HepG2 (cell line): ENCODE data around the gene PPP2R5C. TPM values are rescaled to one million over a fixed set of nuclear protein-coding genes. Genes with fewer than 3 reads are reported as not detected.

ENCODE experiments used
- ARNT2 ChIP-seq: sonication (generic); formaldehyde crosslinking; IDR thresholded peaks from 2 replicates; pipeline ENCODE4 v1.8.0; 2022; ENCODE audit warnings: mild to moderate bottlenecking, low read depth, missing genetic modification reagents, moderate library complexity
- ATF7 ChIP-seq, 2 experiments: fragments of 450-650 bp in 1 of 2; sonication (generic) in 1 of 2; formaldehyde crosslinking in 1 of 2; IDR thresholded peaks; 2 replicates each; pipeline versions ENCODE4 v1.4.0 to v1.6.1; 2016 to 2020; ENCODE audit warnings: antibody characterized with exemption in 1 of 2, mild to moderate bottlenecking in 1 of 2, missing genetic modification reagents in 1 of 2
- CBX5 ChIP-seq: sonication (generic); formaldehyde crosslinking; IDR thresholded peaks from 2 replicates; pipeline ENCODE4 v1.4.0; 2020; ENCODE audit warnings: missing genetic modification reagents, borderline replicate concordance
- CREM ChIP-seq, 2 experiments: sonication (generic) in 1 of 2; formaldehyde crosslinking in 1 of 2; IDR thresholded peaks; 2 replicates each; pipeline versions ENCODE4 v1.4.0 to v1.6.1; 2016 to 2020; ENCODE audit warnings: antibody characterized with exemption in 1 of 2, mild to moderate bottlenecking in 1 of 2, missing genetic modification reagents in 1 of 2
- ELF1 ChIP-seq: sonication (generic); formaldehyde crosslinking; IDR thresholded peaks from 2 replicates; pipeline ENCODE4 v1.4.0; 2020; ENCODE audit warnings: missing genetic modification reagents
- GTF2F1 ChIP-seq: fragments of 150-350 bp; IDR thresholded peaks from 2 replicates; pipeline ENCODE4 v1.6.1; 2014; ENCODE audit warnings: low read length
- HNRNPK ChIP-seq: fragments of 200-400 bp; formaldehyde crosslinking; IDR thresholded peaks from 2 replicates; pipeline ENCODE4 v1.6.1; 2018; ENCODE audit warnings: low read length, low read depth, moderate library complexity, mild to moderate bottlenecking; ENCODE audit not compliant: poor library complexity, severe bottlenecking
- HOXA5 ChIP-seq: sonication (generic); formaldehyde crosslinking; IDR thresholded peaks from 2 replicates; pipeline ENCODE4 v1.4.0; 2020; ENCODE audit warnings: missing genetic modification reagents
- MAFG ChIP-seq: sonication (generic); formaldehyde crosslinking; IDR thresholded peaks from 2 replicates; pipeline ENCODE4 v1.5.1; 2020; ENCODE audit warnings: mild to moderate bottlenecking, missing genetic modification reagents
- MIXL1 ChIP-seq: IDR thresholded peaks from 2 replicates; pipeline ENCODE4 v1.6.1; 2016
- NFKBIZ ChIP-seq: IDR thresholded peaks from 2 replicates; pipeline ENCODE4 v1.6.1; 2018; ENCODE audit warnings: missing genetic modification reagents, missing compliant biosample characterization
- NFRKB ChIP-seq: fragments of 450-650 bp; IDR thresholded peaks from 2 replicates; pipeline ENCODE4 v1.6.1; 2017
- NKX3-1 ChIP-seq: sonication (generic); formaldehyde crosslinking; IDR thresholded peaks from 2 replicates; pipeline ENCODE4 v1.5.0; 2020; ENCODE audit warnings: missing genetic modification reagents
- SMARCC2 ChIP-seq: fragments of 450-650 bp; IDR thresholded peaks from 2 replicates; pipeline ENCODE4 v1.6.1; 2017; ENCODE audit warnings: antibody characterized with exemption, mild to moderate bottlenecking
- TCF12 ChIP-seq, 2 experiments: fragments of 450-650 bp in 1 of 2; sonication (generic) in 1 of 2; formaldehyde crosslinking in 1 of 2; IDR thresholded peaks; 2 replicates each; pipeline versions ENCODE4 v1.6.1 to v1.8.0; 2017 to 2022; ENCODE audit warnings: antibody characterized with exemption in 1 of 2, mild to moderate bottlenecking in 1 of 2, missing genetic modification reagents in 1 of 2, moderate library complexity in 1 of 2
- ZNF510 ChIP-seq: sonication (generic); formaldehyde crosslinking; IDR thresholded peaks from 2 replicates; pipeline ENCODE4 v1.4.0; 2020; ENCODE audit warnings: low read depth, mild to moderate bottlenecking, missing genetic modification reagents
- ZNF660 ChIP-seq: sonication (generic); formaldehyde crosslinking; IDR thresholded peaks from 2 replicates; pipeline ENCODE4 v1.5.1; 2020; ENCODE audit warnings: mild to moderate bottlenecking, low read depth, missing genetic modification reagents, borderline replicate concordance
- ZNF724P ChIP-seq: sonication (generic); formaldehyde crosslinking; IDR thresholded peaks from 2 replicates; pipeline ENCODE4 v1.8.0; 2022; ENCODE audit warnings: missing genetic modification reagents, borderline replicate concordance
- ZNF773 ChIP-seq: sonication (generic); formaldehyde crosslinking; IDR thresholded peaks from 2 replicates; pipeline ENCODE4 v1.4.0; 2020; ENCODE audit warnings: missing genetic modification reagents, borderline replicate concordance
- ZNF879 ChIP-seq: sonication (generic); formaldehyde crosslinking; IDR thresholded peaks from 2 replicates; pipeline ENCODE4 v1.8.1; 2023; ENCODE audit warnings: missing genetic modification reagents
- polyA plus RNA-seq, 8 experiments: library from polyadenylated mRNA; depleted of rRNA in 3 of 8; stranded (reverse) in 7 of 8; unstranded in 1 of 8; fragments of >200 nt; fragmentation: Illumina TruSeq in 4 of 8; extraction: Trizol in 4 of 8; gene quantifications; 2 replicates each; pipeline versions ENCODE4 v1.2.1 to v1.2.3, GENCODE V29; 2011 to 2016; ENCODE audit warnings: low read depth in 4 of 8, missing spikeins in 1 of 8, mixed read lengths in 1 of 8; ENCODE audit not compliant: insufficient read depth in 1 of 8
- total RNA-seq, 5 experiments: library from RNA; depleted of rRNA; stranded (reverse); fragments of >200 nt; fragmentation: Illumina TruSeq; extraction: Trizol; gene quantifications; 2 replicates each; pipeline ENCODE4 v1.2.3, GENCODE V29; 2016; ENCODE audit warnings: low read depth in 1 of 5
- TF ChIP-seq, protein P1 (sequence below): sonication (generic); formaldehyde crosslinking; IDR thresholded peaks from 2 replicates; pipeline ENCODE4 v1.8.0; 2022; ENCODE audit warnings: mild to moderate bottlenecking, missing genetic modification reagents, borderline replicate concordance
- TF ChIP-seq, protein P2 (sequence below): sonication (generic); formaldehyde crosslinking; IDR thresholded peaks from 2 replicates; pipeline ENCODE4 v1.4.0; 2020; ENCODE audit warnings: missing genetic modification reagents
- TF ChIP-seq, protein P3 (sequence below): sonication (generic); formaldehyde crosslinking; IDR thresholded peaks from 2 replicates; pipeline ENCODE4 v1.8.1; 2023; ENCODE audit warnings: missing genetic modification reagents, inconsistent platforms, borderline replicate concordance
- TF ChIP-seq, protein P4 (sequence below): sonication (generic); formaldehyde crosslinking; IDR thresholded peaks from 2 replicates; pipeline ENCODE4 v1.5.1; 2020; ENCODE audit warnings: missing genetic modification reagents, mild to moderate bottlenecking, borderline replicate concordance

The PPP2R5C gene
- total and polyA plus RNA-seq, 2 of the 13 experiments (the other 11 are each of a cell fraction or from before 2014, with no cell fraction given), result 74.3 to 78.5 TPM

DNA sequence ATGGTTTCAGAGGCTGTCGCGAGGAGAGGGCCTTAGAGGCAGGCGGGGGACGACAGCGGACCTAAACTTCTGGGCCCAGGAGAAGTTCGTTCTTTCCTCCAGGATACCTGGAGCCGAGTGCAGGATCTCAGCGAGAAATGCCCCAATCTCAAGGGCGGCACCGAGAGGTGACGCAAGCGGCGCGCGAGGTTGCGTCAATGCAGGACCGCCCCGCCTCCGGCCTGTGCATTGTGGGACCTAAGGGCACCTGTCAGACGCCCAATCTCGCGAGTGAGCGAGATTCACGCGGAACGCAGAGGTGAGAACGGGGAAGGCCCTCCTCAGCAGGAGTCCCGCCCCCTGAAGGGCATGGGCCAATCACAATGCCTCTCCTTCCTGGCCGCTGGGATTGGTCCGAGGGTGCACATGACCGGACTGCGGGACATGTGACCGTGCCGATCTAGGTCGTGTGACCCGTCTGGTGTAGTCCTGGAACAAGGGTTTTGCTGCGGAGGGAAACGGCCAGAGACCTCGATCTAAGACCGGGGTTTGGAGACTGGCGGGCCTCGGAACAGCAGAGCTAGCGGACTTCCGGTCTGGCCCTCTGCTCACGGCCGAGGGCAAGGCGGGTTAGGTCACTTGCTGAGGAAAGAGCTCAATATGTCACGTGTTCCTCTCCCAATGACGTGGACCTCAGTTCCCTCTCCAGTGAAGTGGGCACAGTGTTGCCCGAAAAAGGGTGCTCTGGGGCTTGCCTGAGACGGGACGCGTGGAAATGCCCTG, 186.6 kb downstream of the PPP2R5C start (continued):
- peak; percentile 92 for TF ChIP-seq ZNF879 (CRISPR knock-in tag)
- peak; percentile 87 for TF ChIP-seq ARNT2 (CRISPR knock-in tag)
- peak; percentile 60; the same call in 1 of the 2 replicates for TF ChIP-seq CBX5 (CRISPR knock-in tag)
- TF ChIP-seq ELF1 (CRISPR knock-in tag), result peak; percentile 84
- no peak for TF ChIP-seq ZNF660 (CRISPR knock-in tag)
- TF ChIP-seq TCF12 (IDR thresholded peaks at IDR 0.05), result no peak
- no peak for TF ChIP-seq TCF12 (CRISPR knock-in tag; IDR thresholded peaks at IDR 0.05)
- TF ChIP-seq, protein P1, sequence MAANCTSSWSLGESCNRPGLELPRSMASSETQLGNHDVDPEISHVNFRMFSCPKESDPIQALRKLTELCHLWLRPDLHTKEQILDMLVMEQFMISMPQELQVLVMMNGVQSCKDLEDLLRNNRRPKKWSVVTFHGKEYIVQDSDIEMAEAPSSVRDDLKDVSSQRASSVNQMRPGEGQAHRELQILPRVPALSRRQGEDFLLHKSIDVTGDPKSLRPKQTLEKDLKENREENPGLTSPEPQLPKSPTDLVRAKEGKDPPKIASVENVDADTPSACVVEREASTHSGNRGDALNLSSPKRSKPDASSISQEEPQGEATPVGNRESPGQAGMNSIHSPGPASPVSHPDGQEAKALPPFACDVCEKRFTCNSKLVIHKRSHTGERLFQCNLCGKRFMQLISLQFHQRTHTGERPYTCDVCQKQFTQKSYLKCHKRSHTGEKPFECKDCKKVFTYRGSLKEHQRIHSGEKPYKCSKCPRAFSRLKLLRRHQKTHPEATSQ (CRISPR knock-in tag), result 0 out of 2 replicates have a peak, but pooled peaks have one; percentile 52
- TF ChIP-seq NFRKB, result no peak
- TF ChIP-seq CREM (IDR thresholded peaks at IDR 0.05), result peak; percentile 99
- TF ChIP-seq CREM (CRISPR knock-in tag; IDR thresholded peaks at IDR 0.05), result peak; percentile 82
- TF ChIP-seq, protein P2, sequence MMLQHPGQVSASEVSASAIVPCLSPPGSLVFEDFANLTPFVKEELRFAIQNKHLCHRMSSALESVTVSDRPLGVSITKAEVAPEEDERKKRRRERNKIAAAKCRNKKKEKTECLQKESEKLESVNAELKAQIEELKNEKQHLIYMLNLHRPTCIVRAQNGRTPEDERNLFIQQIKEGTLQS (CRISPR knock-in tag), result peak; percentile 91
- no peak for TF ChIP-seq ZNF773 (CRISPR knock-in tag)
- TF ChIP-seq, protein P3, sequence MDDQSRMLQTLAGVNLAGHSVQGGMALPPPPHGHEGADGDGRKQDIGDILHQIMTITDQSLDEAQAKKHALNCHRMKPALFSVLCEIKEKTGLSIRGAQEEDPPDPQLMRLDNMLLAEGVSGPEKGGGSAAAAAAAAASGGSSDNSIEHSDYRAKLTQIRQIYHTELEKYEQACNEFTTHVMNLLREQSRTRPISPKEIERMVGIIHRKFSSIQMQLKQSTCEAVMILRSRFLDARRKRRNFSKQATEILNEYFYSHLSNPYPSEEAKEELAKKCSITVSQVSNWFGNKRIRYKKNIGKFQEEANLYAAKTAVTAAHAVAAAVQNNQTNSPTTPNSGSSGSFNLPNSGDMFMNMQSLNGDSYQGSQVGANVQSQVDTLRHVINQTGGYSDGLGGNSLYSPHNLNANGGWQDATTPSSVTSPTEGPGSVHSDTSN, result no peak
- TF ChIP-seq NKX3-1, result no peak
- no peak for TF ChIP-seq GTF2F1
- peak; percentile 33; the same call in 1 of the 2 replicates for TF ChIP-seq NFKBIZ (CRISPR knock-in tag)
- peak; percentile 80 for TF ChIP-seq ATF7 (IDR thresholded peaks at IDR 0.05)
- TF ChIP-seq ATF7 (CRISPR knock-in tag; IDR thresholded peaks at IDR 0.05), result peak; percentile 78; the same call in 1 of the 2 replicates
- no peak for TF ChIP-seq MAFG (CRISPR knock-in tag)
- TF ChIP-seq MIXL1, result peak; percentile 69
- TF ChIP-seq ZNF510 (CRISPR knock-in tag), result no peak
- no peak for TF ChIP-seq SMARCC2
- 0 out of 2 replicates have a peak, but pooled peaks have one; percentile 9 for TF ChIP-seq ZNF724P (CRISPR knock-in tag)
- TF ChIP-seq, protein P4, sequence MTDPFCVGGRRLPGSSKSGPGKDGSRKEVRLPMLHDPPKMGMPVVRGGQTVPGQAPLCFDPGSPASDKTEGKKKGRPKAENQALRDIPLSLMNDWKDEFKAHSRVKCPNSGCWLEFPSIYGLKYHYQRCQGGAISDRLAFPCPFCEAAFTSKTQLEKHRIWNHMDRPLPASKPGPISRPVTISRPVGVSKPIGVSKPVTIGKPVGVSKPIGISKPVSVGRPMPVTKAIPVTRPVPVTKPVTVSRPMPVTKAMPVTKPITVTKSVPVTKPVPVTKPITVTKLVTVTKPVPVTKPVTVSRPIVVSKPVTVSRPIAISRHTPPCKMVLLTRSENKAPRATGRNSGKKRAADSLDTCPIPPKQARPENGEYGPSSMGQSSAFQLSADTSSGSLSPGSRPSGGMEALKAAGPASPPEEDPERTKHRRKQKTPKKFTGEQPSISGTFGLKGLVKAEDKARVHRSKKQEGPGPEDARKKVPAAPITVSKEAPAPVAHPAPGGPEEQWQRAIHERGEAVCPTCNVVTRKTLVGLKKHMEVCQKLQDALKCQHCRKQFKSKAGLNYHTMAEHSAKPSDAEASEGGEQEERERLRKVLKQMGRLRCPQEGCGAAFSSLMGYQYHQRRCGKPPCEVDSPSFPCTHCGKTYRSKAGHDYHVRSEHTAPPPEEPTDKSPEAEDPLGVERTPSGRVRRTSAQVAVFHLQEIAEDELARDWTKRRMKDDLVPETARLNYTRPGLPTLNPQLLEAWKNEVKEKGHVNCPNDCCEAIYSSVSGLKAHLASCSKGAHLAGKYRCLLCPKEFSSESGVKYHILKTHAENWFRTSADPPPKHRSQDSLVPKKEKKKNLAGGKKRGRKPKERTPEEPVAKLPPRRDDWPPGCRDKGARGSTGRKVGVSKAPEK, result no peak
- TF ChIP-seq HOXA5 (CRISPR knock-in tag), result peak; percentile 94
- TF ChIP-seq HNRNPK, result no peak
